ENCODE results near the gene AKNA.
"Not testable (repeated sequence)": the region's sequence is repeated elsewhere in the genome, so short reads cannot be mapped to it uniquely, and the experiment has no call there.

DNA sequence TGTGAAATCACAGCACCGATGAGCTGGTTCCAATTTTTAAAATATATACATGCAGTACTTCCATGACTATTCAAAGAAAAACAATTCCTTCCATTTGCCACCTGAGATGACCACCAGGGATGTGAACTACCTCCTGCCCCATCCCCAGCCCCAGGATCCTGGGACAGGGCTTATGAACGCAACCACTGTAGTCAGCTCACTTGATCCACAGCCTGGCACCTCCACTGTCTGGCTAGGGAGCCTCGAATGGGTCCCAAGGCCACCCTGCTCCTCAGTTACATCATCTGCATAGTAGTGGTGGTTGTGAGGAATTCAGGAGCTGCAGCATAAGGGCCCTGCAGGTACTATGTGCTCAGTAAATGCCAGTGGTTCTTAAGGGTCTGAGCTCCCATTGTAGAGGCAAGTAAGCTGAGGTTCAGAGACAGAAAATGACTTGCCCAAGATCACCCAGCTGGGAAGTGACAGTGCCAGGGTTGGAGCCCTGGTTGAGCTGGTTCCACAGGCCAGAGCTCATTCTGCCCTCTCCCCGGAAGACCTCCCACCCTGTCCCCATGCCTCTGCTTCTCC lies 55.2 kb downstream of the AKNA start:
- TF ChIP-seq POLR2A, EP300, POLR2AphosphoS5 (IDR thresholded peaks at IDR 0.05): not testable (repeated sequence)
- TF ChIP-seq, protein P1, sequence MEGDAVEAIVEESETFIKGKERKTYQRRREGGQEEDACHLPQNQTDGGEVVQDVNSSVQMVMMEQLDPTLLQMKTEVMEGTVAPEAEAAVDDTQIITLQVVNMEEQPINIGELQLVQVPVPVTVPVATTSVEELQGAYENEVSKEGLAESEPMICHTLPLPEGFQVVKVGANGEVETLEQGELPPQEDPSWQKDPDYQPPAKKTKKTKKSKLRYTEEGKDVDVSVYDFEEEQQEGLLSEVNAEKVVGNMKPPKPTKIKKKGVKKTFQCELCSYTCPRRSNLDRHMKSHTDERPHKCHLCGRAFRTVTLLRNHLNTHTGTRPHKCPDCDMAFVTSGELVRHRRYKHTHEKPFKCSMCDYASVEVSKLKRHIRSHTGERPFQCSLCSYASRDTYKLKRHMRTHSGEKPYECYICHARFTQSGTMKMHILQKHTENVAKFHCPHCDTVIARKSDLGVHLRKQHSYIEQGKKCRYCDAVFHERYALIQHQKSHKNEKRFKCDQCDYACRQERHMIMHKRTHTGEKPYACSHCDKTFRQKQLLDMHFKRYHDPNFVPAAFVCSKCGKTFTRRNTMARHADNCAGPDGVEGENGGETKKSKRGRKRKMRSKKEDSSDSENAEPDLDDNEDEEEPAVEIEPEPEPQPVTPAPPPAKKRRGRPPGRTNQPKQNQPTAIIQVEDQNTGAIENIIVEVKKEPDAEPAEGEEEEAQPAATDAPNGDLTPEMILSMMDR (IDR thresholded peaks at IDR 0.05): not testable (repeated sequence)
